Activated CD4-positive, CD25-positive, alpha-beta regulatory T cell treated with anti-CD3 and anti-CD28 coated beads, Interleukin-2, amount 50 U/mL, for 72 hours (primary cell): ENCODE results near the gene MDN1.
"Not testable (repeated sequence)": the region's sequence is repeated elsewhere in the genome, so short reads cannot be mapped to it uniquely, and the experiment has no call there.

Source experiments
- DNase-seq: peaks from one replicate; pipeline ENCODE4 v3.0.0; 2021

The MDN1 gene

DNA sequence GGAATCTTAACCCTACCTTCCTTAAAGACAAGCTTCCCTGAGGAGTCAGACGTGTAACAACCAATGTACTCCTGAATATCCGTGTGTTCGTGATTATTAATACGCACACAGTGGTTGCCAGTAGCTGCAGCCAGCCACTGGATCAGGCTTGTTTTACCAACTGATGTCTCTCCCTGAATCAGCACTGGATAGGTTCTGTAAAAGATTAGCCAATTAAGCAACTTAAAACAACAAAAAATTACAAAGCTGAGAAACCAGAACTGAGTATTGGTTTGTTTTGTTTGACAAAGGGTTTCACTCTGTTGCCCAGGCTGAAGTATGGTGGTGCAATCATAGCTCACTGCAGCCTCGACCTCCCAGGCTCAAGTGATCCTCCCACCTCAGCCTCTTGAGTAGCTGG is 69.3 kb downstream of the MDN1 start:
- no peak for DNase-seq

DNA sequence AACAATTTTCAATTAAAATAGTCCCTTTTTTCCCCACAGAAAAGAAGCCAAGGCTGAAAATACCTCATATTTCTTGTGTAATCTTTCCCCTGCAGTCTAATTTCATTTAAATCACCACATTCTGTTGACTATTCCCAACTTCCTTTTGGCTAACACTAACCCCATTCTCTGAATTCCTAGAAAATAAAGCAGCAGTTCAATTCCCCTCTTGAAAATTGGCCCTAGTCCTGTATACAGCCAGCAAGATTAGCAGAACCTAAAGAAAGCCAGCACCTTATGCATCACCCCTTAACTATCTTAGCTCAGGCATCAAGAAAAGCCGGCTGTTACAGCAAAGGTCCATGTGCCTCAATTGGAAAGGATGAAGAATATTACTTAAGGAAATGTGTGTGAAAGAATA is 69.7 kb downstream of the MDN1 start:
- DNase-seq = no peak

DNA sequence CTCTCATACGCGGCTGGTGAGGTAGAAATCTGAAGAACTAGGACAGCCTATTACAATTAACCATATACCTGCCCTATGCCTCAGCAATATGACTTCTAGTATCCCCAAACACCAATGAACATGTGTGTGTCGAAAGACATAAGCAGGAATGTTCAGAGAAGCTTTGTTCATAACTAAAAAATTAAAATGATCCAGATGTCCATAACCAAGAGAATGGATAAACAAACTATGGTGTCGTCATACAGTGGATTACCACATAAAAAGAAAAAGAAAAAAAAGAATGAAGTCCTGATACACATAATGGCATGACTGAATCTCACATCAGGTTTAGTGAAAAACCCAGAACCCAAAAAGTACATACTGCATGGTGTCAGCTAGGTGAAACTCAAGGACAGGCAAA is 73.9 kb downstream of the MDN1 start:
- DNase-seq = no peak

DNA sequence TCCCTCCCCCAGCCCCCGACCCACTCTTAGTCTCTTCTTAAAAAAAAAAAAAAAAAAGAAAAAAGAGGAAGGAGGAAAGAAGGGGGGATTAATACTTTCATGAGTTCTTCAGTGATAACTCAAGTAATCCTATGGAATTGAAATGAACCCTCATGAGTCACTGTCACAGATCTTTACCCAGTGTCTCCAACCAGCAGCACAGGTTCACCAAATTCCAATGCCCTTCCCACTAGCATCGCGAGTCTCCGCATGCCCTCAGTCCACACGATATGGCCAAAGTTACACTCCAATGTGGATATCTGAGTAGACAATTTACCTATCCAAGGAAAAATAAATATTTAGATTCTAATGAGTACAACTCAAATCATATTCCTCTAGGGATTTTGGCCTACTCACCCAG is 74.5 kb downstream of the MDN1 start:
- no peak for DNase-seq

DNA sequence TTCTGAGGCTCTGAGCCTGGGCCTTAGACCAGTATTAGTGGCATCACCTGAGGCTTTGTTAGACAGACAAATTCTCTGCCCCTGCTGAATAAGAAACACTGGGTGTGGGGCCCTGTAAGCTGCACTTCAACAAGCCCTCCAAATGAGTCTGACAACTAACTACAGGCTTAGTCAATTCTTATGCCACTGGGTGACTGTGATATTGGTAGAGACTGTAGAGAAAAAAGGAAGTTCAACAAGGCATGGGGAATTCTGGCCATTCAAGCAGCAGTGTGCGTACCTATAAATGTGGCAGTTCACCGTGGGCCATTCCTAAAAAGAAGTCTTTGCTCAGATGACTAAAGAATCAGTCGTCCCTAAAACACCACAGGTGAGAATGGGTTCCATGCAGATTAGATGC is 82.7 kb downstream of the MDN1 start:
- DNase-seq = no peak

DNA sequence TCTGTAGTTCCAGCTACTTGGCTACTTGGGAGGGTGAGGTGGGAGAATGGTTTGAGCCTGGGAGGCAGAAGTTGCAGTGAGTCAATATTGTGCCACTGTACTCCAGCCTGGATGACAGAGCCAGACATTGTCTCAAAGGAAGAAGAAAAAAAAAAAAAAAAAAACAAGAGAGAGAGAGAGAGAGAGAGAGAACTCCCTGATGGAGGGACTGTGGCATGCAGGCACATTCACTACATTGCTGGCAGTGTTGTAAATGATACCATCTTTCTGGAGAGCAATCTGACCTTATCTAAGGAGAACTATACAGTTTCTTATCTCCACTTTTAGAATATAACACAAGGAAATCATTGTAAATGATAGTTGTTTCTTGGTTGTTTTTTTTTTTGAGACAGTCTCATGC is 85.1 kb downstream of the MDN1 start:
- no peak for DNase-seq

DNA sequence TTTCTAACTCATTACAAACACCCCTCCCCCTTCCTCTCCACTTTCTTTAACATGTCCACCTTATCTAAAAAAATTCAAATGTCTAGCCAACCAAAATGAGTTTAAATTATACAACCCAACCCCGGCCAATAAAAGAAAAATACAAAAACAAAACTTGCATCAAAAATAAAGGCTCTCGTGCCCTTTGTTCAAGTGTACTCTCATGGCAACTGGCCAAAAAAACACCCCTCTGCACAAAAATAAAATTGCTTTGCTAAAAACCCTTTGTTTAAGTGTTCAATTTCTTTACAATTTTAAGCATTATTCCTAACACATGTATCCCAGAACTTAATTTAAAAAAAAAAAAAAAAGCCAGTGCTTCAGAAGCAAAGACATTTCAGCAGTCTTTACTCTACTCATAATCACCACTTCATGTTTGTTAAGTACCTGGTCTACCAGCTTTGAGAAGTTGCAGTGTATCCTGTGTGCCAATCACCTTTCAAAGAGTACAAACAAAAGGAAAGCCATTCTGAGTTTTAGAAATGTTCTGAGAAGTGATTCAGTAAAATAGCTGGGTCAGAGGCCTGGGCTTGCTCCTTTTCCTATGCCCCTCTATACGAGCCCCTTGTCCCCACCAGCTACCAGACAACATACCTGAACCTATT is 87.5 kb downstream of the MDN1 start:
- DNase-seq = no peak

DNA sequence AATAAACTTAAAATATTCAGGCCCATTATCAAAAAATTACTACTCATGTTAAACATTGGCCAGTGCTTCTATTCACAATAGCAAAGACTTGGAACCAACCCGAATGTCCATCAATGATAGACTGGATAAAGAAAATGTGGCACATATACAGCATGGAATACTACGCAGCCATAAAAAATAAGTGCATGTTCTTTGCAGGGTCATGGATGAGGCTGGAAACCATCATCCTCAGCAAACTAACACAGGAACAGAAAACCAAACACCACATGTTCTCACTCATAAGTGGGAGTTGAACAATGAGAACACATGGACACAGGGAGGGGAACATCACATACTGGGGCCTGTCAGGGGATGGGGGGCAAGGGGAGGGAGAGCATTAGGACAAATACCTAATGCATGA is 88.3 kb downstream of the MDN1 start:
- not testable (repeated sequence) for DNase-seq

DNA sequence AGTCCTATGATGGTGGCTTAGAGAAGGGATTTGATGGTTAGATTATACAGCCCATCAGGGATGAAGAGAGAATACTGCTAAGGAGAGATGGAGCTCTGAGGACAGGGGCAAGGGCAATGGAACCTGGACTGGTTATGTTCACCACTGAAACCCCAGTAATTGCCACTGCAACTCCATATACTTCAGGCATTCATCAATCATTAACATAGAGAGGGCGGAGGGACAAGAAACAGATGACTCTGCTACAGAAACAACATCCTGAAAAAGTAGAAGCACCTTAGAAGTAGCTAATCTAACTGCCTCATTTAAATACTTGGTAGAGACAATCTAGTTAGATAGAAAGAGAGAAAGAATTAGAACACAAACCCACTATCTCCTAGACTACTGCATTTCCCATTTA is 89.8 kb downstream of the MDN1 start:
- no peak for DNase-seq

DNA sequence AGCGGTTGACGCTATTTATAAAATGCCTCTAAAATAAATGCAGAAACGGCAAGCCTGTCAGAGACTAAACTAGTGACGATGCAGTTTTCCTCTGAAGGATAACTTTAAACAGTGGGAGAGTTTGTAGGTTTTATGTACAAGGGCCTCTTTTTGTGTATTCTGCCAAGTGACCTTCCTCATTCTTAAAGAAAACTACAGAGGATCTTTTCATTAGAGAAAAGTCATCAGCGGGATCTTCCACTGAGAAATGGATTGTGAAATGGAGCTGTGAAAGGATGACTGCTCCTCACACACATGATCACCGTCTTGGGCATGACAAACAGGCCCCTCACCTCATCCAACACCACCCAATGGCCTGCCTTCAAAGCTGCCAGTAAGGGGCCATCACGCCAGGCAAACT is 92.1 kb downstream of the MDN1 start:
- DNase-seq = no peak

DNA sequence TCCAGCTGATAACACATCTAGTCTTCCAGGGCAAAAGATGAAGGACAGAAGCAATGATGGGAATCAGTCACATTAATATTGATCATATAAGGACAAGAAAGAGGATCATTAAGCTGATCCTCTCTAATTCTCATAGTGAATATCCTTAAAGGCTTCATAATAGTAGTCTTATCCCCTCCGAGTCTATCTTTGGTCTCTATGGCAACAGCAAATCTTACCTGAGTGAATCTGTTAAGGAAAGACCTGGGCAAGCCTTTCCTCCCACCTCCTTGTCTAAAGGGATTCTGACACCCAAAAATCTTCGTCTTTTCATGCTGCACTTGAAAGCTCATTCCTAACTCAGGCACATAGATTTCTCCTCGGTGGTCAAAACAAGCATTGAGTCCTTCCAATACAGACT is 94.6 kb downstream of the MDN1 start:
- DNase-seq = no peak

DNA sequence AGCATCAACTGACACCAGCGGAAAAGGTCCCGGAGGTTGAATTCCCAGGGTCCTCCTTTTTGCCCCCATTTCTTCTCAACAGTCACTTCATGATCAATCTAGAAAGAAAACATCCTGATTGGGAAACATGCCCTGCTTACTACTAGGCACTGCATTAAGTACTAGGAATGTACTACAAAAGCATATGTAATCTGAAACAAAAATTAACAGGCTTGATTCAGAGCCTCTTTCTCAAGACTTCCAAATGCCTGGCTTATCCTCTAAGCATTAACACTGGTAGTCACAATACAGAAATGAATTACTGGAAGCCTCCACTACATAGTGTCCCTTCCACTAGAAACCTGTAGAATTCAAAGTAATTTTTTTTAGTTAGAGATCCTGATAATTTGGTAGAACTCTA is 96.5 kb downstream of the MDN1 start:
- no peak for DNase-seq

DNA sequence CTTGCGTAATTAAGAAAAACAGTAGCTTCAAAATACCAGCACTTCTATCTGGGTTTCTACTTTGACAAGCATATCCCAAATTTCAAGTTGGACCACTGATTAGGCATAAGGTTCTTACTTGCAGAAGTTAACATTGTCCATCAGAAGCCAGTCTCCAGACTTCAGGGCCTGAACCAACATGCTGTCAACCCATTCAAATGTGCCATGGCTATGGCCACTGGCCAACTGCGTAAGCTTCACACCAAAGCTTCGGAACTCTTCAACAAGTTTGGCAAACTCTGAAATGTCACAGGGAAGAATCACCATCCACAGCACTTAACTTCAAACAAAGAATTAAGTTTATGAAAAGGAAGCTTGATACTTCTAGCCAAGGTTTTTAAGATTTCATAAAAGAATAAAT is 103.1 kb downstream of the MDN1 start:
- DNase-seq = no peak

DNA sequence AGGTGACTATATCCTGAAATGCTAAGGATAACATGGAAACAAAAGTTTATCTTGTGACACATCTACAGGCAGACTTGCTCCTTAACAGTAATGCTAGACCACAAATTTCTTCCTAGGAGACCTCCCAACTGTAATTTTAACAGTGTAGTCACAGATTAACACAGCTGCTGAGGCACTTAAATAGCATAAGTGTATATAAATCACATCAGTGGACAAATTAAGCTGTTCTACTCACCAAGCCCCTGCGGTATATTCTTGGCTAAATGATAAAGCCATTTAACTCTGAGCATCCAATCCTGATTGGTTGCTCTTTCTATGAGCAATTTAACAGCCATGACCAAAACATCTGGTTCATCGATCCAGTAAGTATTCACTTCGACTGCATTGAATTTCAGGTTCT is 107.8 kb downstream of the MDN1 start:
- DNase-seq = no peak

DNA sequence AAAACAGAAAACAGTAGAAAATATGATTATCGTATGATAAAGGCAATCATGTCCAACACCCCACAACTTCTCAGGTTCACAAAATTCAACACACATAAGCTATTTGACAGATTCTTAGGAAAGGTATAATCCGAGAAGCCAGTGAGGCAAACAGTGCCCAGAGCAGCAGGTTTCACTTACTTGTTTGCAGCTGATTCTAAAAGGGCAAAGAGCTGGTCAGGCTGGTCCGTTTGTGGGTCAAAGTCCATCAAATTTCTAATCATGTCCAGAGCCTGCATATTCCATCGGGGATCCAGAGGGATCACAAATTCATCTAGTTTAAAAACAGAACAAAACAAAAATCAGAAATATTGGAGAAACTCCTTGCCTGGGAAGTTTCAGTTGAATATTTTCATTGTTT is 111.3 kb downstream of the MDN1 start:
- no peak for DNase-seq

DNA sequence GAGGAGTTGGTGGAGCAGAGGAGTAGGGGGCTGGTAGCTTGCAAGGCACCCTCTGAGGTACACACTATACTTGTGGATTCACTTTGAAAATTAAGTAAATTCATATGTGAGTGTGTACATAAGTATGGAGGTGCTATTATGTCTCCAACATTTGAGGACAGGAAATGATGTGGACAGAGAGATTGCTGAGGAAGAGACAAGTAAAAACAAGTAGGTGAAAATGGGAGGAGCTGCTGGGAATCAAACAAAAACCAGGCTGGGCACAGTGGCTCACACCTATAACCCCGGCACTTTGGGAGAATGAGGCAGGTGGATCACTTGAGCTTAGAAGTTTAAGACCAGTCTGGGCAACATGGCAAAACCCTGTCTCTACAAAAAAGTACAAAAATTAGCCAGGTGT is 111.8 kb downstream of the MDN1 start:
- no peak for DNase-seq

DNA sequence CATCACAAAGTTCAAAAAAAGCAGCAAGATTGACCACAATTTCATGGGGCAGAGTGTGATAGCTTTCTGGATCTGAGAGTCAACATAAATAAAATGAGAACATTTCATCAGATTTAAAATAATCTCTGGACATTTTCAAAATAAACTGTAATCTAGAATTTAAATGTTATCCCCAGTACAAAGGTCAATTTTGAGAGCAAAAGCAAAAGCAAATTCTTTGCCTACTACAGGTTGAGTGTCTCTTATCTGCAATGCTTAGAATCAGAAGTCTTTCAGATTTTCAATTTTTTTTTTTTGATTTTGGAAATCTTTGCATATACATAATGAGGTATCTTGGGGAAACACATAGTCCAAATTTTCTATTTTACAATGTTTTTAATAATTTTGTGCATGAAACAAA is 113.5 kb downstream of the MDN1 start:
- DNase-seq = no peak

DNA sequence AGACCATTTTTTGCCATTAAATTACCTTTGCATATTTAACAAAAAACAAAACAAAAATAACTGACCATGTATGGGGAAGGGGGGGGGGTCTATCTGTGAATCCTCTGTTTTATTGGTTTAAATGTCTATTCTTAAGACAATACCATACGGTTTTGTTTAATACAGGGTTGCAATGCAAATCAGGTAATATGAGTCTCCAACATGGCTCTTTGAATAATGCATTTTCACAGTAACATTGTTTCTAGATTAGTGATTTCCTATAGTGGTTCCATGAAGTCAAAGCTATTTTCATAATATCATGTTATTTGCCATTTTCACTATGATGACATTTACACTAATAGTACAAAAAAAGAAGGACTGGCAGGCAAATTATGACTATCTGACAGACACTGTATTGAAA is 116.3 kb downstream of the MDN1 start:
- no peak for DNase-seq

DNA sequence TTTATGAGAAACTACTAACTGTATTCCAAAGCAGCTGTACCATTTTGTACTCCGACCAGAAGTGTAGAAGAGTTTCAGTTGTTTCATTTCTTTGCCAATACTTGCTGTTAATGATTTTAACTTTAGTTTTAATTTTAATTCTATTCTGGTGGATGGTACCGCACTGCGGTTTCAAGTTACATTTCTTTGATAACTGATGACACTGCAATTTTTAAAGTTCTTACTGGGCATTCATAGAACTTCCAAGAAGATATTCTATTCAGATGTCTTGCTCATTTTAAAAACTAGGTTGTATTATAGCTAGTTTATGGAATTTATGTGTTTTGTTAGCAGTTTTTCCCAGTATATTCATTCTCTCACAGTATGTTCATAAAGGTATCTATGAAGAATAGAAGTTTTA is 117.2 kb downstream of the MDN1 start:
- DNase-seq = no peak

DNA sequence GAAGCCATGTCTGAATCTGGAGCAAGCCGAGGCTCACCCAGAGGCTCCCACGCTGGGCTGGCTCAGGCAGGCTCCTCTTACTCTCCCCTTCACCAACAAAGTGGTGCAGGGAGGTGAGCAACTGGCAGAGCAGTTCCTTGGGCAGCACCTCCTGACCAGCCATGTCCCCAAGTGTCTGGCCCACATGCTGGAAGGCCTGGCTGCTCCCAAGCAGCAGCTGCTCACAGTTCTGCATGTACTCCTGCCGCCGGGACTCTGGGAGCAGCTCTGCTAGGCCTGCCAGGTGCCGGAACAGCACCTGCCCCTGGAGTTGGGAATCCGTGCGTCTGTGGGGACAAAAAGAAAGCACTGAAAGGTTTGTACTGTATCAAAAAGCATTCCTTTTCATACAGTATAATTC is 123.9 kb downstream of the MDN1 start:
- DNase-seq = no peak

DNA sequence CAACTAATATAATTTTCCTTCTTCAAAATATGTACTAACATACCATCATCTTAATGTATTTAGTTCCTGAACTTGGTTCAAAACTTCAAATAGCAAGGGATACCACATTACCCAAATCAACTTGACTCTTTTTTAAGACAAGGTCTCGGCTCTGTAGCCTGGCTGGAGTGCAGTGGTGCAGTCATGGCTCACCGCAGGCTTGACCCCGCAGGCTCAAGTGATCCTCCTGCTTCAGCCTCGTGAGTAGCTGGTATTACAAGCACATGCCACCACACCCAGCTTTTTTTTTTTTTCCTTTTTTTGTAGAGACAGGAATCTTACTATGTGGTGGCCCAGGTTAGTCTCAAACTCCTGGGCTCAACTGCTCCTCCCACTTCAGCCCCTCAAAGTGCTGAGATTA is 125.2 kb downstream of the MDN1 start:
- no peak for DNase-seq

DNA sequence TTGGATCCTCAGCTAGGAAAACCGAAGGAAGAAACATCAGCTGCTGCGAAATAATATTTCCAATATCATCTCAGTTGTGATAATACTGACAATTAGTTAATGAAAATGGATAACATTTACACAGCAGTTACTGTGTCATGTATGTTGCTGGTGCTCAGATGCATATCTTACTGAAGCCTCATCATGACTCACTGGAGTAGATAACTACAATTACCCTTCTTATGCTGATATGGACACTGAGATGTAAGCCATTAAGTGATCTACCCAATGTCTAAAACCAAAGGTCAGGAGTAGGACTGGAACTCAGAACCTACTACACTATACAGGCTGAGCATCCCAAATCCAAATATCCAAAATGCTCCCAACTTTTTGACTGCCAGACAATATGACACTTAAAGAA is 126.4 kb downstream of the MDN1 start:
- no peak for DNase-seq

DNA sequence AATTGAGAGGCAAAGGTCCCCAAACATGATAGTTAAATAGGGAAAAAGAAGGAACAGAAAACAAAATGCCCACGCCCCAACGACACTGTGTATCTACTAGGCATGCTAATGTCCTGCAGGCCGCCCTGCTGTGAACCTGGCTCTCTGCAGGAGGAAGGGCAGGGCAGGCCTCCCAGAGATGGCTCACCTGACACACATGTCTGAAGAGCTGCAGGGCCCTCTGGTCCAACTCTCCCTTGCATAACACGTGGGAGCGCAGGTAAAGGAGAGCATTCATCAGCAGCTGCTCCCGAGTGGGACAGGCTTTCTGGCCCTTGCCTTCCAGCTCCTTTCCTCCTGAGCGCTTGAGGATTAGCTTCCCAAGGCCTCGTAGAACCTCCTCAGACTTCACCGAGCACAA is 127.3 kb downstream of the MDN1 start:
- DNase-seq = no peak

DNA sequence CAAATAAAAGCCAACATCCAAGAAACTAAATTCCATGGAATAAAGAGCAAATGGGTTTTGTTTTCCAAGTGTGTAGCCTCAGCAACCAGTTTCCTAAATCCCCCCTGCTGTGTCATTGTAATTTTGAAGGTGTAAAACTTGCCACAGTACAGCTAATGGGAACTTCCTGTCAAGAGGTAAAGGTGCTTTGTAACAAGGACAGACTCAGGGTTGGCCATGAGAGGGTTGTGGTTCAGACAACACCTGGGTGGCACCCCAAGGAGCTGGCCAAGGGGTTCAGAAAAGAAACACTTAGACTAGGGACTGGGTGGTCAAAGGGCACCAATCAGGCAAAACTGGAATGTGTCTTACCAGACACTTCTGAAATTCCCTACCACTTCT is 128.7 kb downstream of the MDN1 start:
- DNase-seq = no peak

DNA sequence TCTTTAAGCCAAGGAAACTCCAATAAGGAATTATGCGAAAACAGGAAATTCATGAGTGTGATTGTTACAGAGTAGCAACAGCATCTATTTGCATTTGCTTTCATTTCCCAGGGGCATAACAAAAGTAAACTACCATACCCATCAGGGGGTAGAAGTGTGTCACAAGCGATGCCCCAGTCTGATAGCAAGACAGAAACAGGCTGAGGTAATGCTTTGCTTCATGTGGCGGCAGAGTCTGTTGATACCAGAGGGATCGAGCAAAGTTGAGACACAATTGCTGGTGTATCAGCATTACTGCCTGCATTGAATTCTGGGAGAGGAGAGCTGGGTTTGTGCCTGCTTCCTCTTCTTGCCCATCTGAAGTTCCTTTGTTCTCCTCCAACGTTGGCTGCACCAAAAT is 129.9 kb downstream of the MDN1 start:
- DNase-seq = no peak

DNA sequence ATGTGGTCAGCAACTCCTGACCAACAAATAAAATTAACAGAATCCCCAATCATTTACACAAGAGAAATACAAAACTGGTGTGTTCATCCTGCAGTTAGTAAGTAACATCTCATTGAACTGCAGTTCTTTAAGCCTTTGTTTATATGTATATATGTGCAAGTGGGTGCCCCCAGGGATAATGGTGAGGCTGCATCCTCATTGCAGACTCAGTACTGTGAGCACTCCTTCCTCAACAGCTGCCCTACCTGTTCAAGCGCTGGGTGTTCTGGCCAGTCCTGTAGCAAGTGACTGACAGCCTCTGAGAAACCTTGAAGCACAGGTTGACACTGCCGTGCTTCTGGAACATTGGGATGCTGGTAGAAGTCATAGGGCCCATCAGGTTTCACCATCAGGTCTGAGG is 131.3 kb downstream of the MDN1 start:
- no peak for DNase-seq
